ENCODE measurements around the gene FKBP6.
"Not testable (repeated sequence)": the region's sequence is repeated elsewhere in the genome, so short reads cannot be mapped to it uniquely, and the experiment has no call there.

FKBP6 gene

GRCh38 chr7:73358590-73359275, 30.8 kb downstream of the FKBP6 start:
- DNase-seq = no peak

GRCh38 chr7:73359306-73359705, 31.3 kb downstream of the FKBP6 start:
- DNase-seq = no peak

GRCh38 chr7:73359746-73360375, 31.9 kb downstream of the FKBP6 start:
- no peak for DNase-seq

- DNase-seq = not testable (repeated sequence)
These were observed 32.6 kb downstream of the FKBP6 start for GRCh38 chr7:73360590-73360989.

- DNase-seq = no peak
These were observed 35.5 kb downstream of the FKBP6 start for GRCh38 chr7:73363225-73364005.

GRCh38 chr7:73364006-73364728, 36.2 kb downstream of the FKBP6 start:
- no peak for DNase-seq

- DNase-seq = no peak
These were observed 38.2 kb downstream of the FKBP6 start for GRCh38 chr7:73366127-73366526.

- no peak for DNase-seq
These were observed 39.0 kb downstream of the FKBP6 start for GRCh38 chr7:73366990-73367389.

- DNase-seq = no peak
These were observed 41.0 kb downstream of the FKBP6 start for GRCh38 chr7:73369009-73369408.

GRCh38 chr7:73369622-73370021, 41.7 kb downstream of the FKBP6 start:
- no peak for DNase-seq

- DNase-seq = no peak
These were observed 45.8 kb downstream of the FKBP6 start for GRCh38 chr7:73373741-73374140.

GRCh38 chr7:73376262-73376661, 48.3 kb downstream of the FKBP6 start:
- DNase-seq = not testable (repeated sequence)

- DNase-seq = no peak
These were observed 48.9 kb downstream of the FKBP6 start for GRCh38 chr7:73376671-73377412.

- not testable (repeated sequence) for DNase-seq
These were observed 49.6 kb downstream of the FKBP6 start for GRCh38 chr7:73377413-73378200.

- no peak for DNase-seq
These were observed 55.1 kb downstream of the FKBP6 start for GRCh38 chr7:73382934-73383503.

- DNase-seq = no peak
These were observed 59.4 kb downstream of the FKBP6 start for GRCh38 chr7:73387221-73387828.

GRCh38 chr7:73387908-73388414, 60.0 kb downstream of the FKBP6 start:
- DNase-seq = no peak

GRCh38 chr7:73391396-73391795, 63.4 kb downstream of the FKBP6 start:
- no peak for DNase-seq

GRCh38 chr7:73394422-73394821, 66.5 kb downstream of the FKBP6 start:
- DNase-seq = no peak

All from NCI-H187 treated with DMSO at 0.1 percent for 48 hours (cell line).